ENCODE data around the gene IL17RD. TPM values are rescaled to one million over a fixed set of nuclear protein-coding genes. Genes with fewer than 3 reads are reported as not detected.

IL17RD gene
- total RNA-seq, 2 donors from 2014 or later: 1.3 to 2.3 TPM

GRCh38 chr3:57061556-57061955 is 103.6 kb downstream of the IL17RD start:
- H3K4me1 ChIP-seq: no peaks in the 10 kb centered on the region
- 93 to 100% methylated on average over 3 of the region's 3 CpGs for WGBS, 2 donors
- no peaks in the 10 kb centered on the region for H3K9me3 ChIP-seq
- intact Hi-C loops (cut with DNase I): no loop called here
- no peaks in the 10 kb centered on the region for H3K36me3 ChIP-seq (replicated peaks in 1 of 2; ENCODE audit: insufficient read depth in 1 of 2, low read depth in 2 of 2)
- ATAC-seq (no peak), DNase-seq (no peak)
- peak overlapping the region in 1 of 4 donors; percentile 56 for H3K27ac ChIP-seq
- no peak for TF ChIP-seq CTCF (IDR thresholded peaks at IDR 0.05)
- no peak for TF ChIP-seq POLR2A (IDR thresholded peaks at IDR 0.05)
- no peak overlapping the region for H3K4me3 ChIP-seq
- H3K27me3 ChIP-seq: no peaks in the 10 kb centered on the region

- TF ChIP-seq POLR2A (IDR thresholded peaks at IDR 0.05): no peak
- no peak for TF ChIP-seq CTCF (IDR thresholded peaks at IDR 0.05)
- Histone ChIP-seq H3K27ac (peak within 1 kb of the TSS in 3 of 4 donors; percentile 2 to 56 (median 46)), H3K4me1 (no peaks in the 10 kb centered on the region), H3K27me3 (no peaks in the 10 kb centered on the region), H3K36me3 (replicated peaks in 1 of 2; ENCODE audit: insufficient read depth in 1 of 2, low read depth in 2 of 2) (no peaks in the 10 kb centered on the region), H3K4me3 (no peak within 1 kb of the TSS), H3K9me3 (no peaks in the 10 kb centered on the region)
- intact Hi-C loops (cut with DNase I): no loop called here
- ATAC-seq: peak; percentile 90
- peak; percentile 43 to 86 (median 72) for DNase-seq
- 59 to 70% methylated on average over 10 to 11 of the region's 11 CpGs for WGBS, 2 donors
Observed at GRCh38 chr3:57060089-57060821, 104.9 kb downstream of the IL17RD start, which contains the start of gene SPATA12. TSS of gene SPATA12 (plus strand) at chr3:57060664. CDS start at chr3:57073695, 13,031 bp downstream.

- no peak overlapping the region for H3K4me3 ChIP-seq
- no peaks in the 10 kb centered on the region for H3K36me3 ChIP-seq (replicated peaks in 1 of 2; ENCODE audit: insufficient read depth in 1 of 2, low read depth in 2 of 2)
- no peaks in the 10 kb centered on the region for H3K9me3 ChIP-seq
- intact Hi-C loops (cut with DNase I): no loop called here
- 65 to 77% methylated on average over 3 of the region's 3 CpGs for WGBS, 2 donors
- TF ChIP-seq CTCF (IDR thresholded peaks at IDR 0.05): no peak
- no peak for TF ChIP-seq POLR2A (IDR thresholded peaks at IDR 0.05)
- H3K27me3 ChIP-seq: no peaks in the 10 kb centered on the region
- no peaks in the 10 kb centered on the region for H3K4me1 ChIP-seq
- no peak for ATAC-seq
- no peak for DNase-seq
- peak overlapping the region in 1 of 4 donors; percentile 56 for H3K27ac ChIP-seq
Observed at GRCh38 chr3:57059411-57059810, 105.7 kb downstream of the IL17RD start.

GRCh38 chr3:57057351-57057750 is 107.8 kb downstream of the IL17RD start:
- TF ChIP-seq CTCF (IDR thresholded peaks at IDR 0.05): no peak
- no peak for TF ChIP-seq POLR2A (IDR thresholded peaks at IDR 0.05)
- ATAC-seq (no peak), DNase-seq (no peak)
- intact Hi-C loops (cut with DNase I): no loop called here
- Histone ChIP-seq H3K36me3 (replicated peaks in 1 of 2; ENCODE audit: insufficient read depth in 1 of 2, low read depth in 2 of 2) (no peaks in the 10 kb centered on the region), H3K27me3 (no peaks in the 10 kb centered on the region), H3K4me1 (no peaks in the 10 kb centered on the region), H3K27ac (no peak overlapping the region), H3K4me3 (no peak overlapping the region), H3K9me3 (no peaks in the 10 kb centered on the region)
- 66 to 82% methylated on average over 6 of the region's 6 CpGs for WGBS, 2 donors

GRCh38 chr3:57053122-57053521 is 112.0 kb downstream of the IL17RD start:
- DNase-seq: no peak
- no peak overlapping the region for H3K27ac ChIP-seq
- no peaks in the 10 kb centered on the region for H3K27me3 ChIP-seq
- no peaks in the 10 kb centered on the region for H3K9me3 ChIP-seq
- TF ChIP-seq CTCF (IDR thresholded peaks at IDR 0.05): no peak
- no peak for TF ChIP-seq POLR2A (IDR thresholded peaks at IDR 0.05)
- WGBS, 2 donors: 80 to 84% methylated on average over 6 of the region's 6 CpGs
- H3K4me1 ChIP-seq: peaks cover 6% of the 10 kb centered on the region
- intact Hi-C loops (cut with DNase I): no loop called here
- no peak for ATAC-seq
- H3K4me3 ChIP-seq: no peak overlapping the region
- H3K36me3 ChIP-seq (replicated peaks in 1 of 2; ENCODE audit: insufficient read depth in 1 of 2, low read depth in 2 of 2): no peaks in the 10 kb centered on the region
